SK-N-SH treated with all-trans-retinoic acid at 6 μM for 48 hours (cell line): ENCODE results near the gene PIH1D1.

ENCODE experiments used
- ATAC-seq: fragments of 200-7000 bp; cut with Tn5 transposase; 3 replicates; pipeline ENCODE4 v1.9.1; 2020; ENCODE audit warnings: mild to moderate bottlenecking, moderate library complexity
- ARNTL ChIP-seq: fragments of 450-650 bp; formaldehyde crosslinking; IDR thresholded peaks from 2 replicates; pipeline ENCODE4 v1.5.0; 2020; ENCODE audit warnings: low read depth, mild to moderate bottlenecking, moderate library complexity, borderline replicate concordance
- BACH2 ChIP-seq: fragments of 250-450 bp; sonication (Bioruptor Pico); IDR thresholded peaks from 2 replicates; pipeline ENCODE4 v1.9.0; 2021; ENCODE audit warnings: mild to moderate bottlenecking, borderline replicate concordance
- CSDC2 ChIP-seq: fragments of 250-450 bp; sonication (Bioruptor Pico); IDR thresholded peaks from 2 replicates; pipeline ENCODE4 v1.5.0; 2020; ENCODE audit warnings: mild to moderate bottlenecking, moderate library complexity
- ESRRG ChIP-seq: fragments of 250-450 bp; sonication (Bioruptor Pico); IDR thresholded peaks from 2 replicates; pipeline ENCODE4 v1.6.1; 2021; ENCODE audit warnings: mild to moderate bottlenecking
- GLIS3 ChIP-seq: fragments of 250-450 bp; sonication (Bioruptor Pico); IDR thresholded peaks from 2 replicates; pipeline ENCODE4 v1.5.0; 2020; ENCODE audit warnings: mild to moderate bottlenecking, moderate library complexity
- ISL1 ChIP-seq: fragments of 250-450 bp; sonication (Bioruptor Pico); IDR thresholded peaks from 2 replicates; pipeline ENCODE4 v2.1.2; 2022; ENCODE audit warnings: mild to moderate bottlenecking, moderate library complexity
- OSR1 ChIP-seq: fragments of 250-450 bp; sonication (Bioruptor Pico); IDR thresholded peaks from 2 replicates; pipeline ENCODE4 v1.8.0; 2022; ENCODE audit warnings: moderate library complexity, mild to moderate bottlenecking, inconsistent platforms
- PPARA ChIP-seq: fragments of 250-450 bp; sonication (Bioruptor Pico); IDR thresholded peaks from 2 replicates; pipeline ENCODE4 v1.5.0; 2020; ENCODE audit warnings: mild to moderate bottlenecking, borderline replicate concordance
- RARB ChIP-seq: fragments of 250-450 bp; sonication (Bioruptor Pico); IDR thresholded peaks from 2 replicates; pipeline ENCODE4 v1.8.0; 2021; ENCODE audit warnings: mild to moderate bottlenecking, moderate library complexity
- TCF4 ChIP-seq: fragments of 250-450 bp; sonication (Bioruptor Pico); IDR thresholded peaks from 2 replicates; pipeline ENCODE4 v1.8.0; 2021; ENCODE audit warnings: mild to moderate bottlenecking, moderate library complexity, borderline replicate concordance
- TOX ChIP-seq: fragments of 250-450 bp; sonication (Bioruptor Pico); IDR thresholded peaks from 2 replicates; pipeline ENCODE4 v1.8.0; 2021; ENCODE audit warnings: mild to moderate bottlenecking, moderate library complexity, borderline replicate concordance
- TSHZ2 ChIP-seq: fragments of 250-450 bp; sonication (Bioruptor Pico); IDR thresholded peaks from 2 replicates; pipeline ENCODE4 v1.5.0; 2020; ENCODE audit warnings: mild to moderate bottlenecking, moderate library complexity
- ZC3H10 ChIP-seq: fragments of 250-450 bp; sonication (Bioruptor Pico); IDR thresholded peaks from 2 replicates; pipeline ENCODE4 v1.5.1; 2021; ENCODE audit warnings: mild to moderate bottlenecking, moderate library complexity
- ZFP3 ChIP-seq: fragments of 250-450 bp; sonication (Bioruptor Pico); IDR thresholded peaks from 2 replicates; pipeline ENCODE4 v1.5.0; 2020; ENCODE audit warnings: mild to moderate bottlenecking, moderate library complexity
- ZFP30 ChIP-seq: fragments of 450-650 bp; formaldehyde crosslinking; IDR thresholded peaks from 2 replicates; pipeline ENCODE4 v1.5.0; 2022; ENCODE audit warnings: mild to moderate bottlenecking, moderate library complexity
- ZNF565 ChIP-seq: fragments of 450-650 bp; formaldehyde crosslinking; conservative IDR thresholded peaks from 2 replicates; pipeline ENCODE4 v1.5.0; 2020; ENCODE audit warnings: low read depth, mild to moderate bottlenecking, moderate library complexity
- ZNF70 ChIP-seq: fragments of 450-650 bp; formaldehyde crosslinking; IDR thresholded peaks from 2 replicates; pipeline ENCODE4 v1.5.0; 2020; ENCODE audit warnings: mild to moderate bottlenecking, moderate library complexity
- TF ChIP-seq, protein P1 (sequence below): fragments of 250-450 bp; sonication (Bioruptor Pico); IDR thresholded peaks from 2 replicates; pipeline ENCODE4 v1.5.1; 2021; ENCODE audit warnings: mild to moderate bottlenecking, moderate library complexity
- TF ChIP-seq, protein P2 (sequence below): fragments of 250-450 bp; sonication (Bioruptor Pico); IDR thresholded peaks from 2 replicates; pipeline ENCODE4 v1.8.0; 2021; ENCODE audit warnings: low read depth, mild to moderate bottlenecking, moderate library complexity, borderline replicate concordance
- TF ChIP-seq, protein P3 (sequence below): fragments of 250-450 bp; sonication (Bioruptor Pico); IDR thresholded peaks from 2 replicates; pipeline ENCODE4 v1.5.1; 2020; ENCODE audit warnings: low read depth, mild to moderate bottlenecking, moderate library complexity
- TF ChIP-seq, protein P4 (sequence below): fragments of 250-450 bp; sonication (Bioruptor Pico); IDR thresholded peaks from 2 replicates; pipeline ENCODE4 v1.8.0; 2020; ENCODE audit warnings: mild to moderate bottlenecking, moderate library complexity, borderline replicate concordance

PIH1D1 gene

GRCh38 chr19:49455773-49456172, 4.2 kb upstream of the PIH1D1 start (continued):
- TF ChIP-seq, protein P1, sequence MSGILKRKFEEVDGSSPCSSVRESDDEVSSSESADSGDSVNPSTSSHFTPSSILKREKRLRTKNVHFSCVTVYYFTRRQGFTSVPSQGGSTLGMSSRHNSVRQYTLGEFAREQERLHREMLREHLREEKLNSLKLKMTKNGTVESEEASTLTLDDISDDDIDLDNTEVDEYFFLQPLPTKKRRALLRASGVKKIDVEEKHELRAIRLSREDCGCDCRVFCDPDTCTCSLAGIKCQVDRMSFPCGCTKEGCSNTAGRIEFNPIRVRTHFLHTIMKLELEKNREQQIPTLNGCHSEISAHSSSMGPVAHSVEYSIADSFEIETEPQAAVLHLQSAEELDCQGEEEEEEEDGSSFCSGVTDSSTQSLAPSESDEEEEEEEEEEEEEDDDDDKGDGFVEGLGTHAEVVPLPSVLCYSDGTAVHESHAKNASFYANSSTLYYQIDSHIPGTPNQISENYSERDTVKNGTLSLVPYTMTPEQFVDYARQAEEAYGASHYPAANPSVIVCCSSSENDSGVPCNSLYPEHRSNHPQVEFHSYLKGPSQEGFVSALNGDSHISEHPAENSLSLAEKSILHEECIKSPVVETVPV (CRISPR knock-in tag), result no peak
- TF ChIP-seq ZFP30 (no peak), PPARA (no peak), TCF4 (CRISPR knock-in tag) (no peak), ISL1 (no peak), GLIS3 (no peak), RARB (no peak), ZFP3 (CRISPR knock-in tag) (no peak), ESRRG (no peak), OSR1 (CRISPR knock-in tag) (no peak)
- TF ChIP-seq, protein P2, sequence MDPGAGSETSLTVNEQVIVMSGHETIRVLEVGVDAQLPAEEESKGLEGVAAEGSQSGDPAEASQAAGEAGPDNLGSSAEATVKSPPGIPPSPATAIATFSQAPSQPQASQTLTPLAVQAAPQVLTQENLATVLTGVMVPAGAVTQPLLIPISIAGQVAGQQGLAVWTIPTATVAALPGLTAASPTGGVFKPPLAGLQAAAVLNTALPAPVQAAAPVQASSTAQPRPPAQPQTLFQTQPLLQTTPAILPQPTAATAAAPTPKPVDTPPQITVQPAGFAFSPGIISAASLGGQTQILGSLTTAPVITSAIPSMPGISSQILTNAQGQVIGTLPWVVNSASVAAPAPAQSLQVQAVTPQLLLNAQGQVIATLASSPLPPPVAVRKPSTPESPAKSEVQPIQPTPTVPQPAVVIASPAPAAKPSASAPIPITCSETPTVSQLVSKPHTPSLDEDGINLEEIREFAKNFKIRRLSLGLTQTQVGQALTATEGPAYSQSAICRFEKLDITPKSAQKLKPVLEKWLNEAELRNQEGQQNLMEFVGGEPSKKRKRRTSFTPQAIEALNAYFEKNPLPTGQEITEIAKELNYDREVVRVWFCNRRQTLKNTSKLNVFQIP (CRISPR knock-in tag), result no peak
- TF ChIP-seq, protein P3, sequence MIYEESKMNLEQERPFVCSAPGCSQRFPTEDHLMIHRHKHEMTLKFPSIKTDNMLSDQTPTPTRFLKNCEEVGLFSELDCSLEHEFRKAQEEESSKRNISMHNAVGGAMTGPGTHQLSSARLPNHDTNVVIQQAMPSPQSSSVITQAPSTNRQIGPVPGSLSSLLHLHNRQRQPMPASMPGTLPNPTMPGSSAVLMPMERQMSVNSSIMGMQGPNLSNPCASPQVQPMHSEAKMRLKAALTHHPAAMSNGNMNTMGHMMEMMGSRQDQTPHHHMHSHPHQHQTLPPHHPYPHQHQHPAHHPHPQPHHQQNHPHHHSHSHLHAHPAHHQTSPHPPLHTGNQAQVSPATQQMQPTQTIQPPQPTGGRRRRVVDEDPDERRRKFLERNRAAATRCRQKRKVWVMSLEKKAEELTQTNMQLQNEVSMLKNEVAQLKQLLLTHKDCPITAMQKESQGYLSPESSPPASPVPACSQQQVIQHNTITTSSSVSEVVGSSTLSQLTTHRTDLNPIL, result no peak

DNA sequence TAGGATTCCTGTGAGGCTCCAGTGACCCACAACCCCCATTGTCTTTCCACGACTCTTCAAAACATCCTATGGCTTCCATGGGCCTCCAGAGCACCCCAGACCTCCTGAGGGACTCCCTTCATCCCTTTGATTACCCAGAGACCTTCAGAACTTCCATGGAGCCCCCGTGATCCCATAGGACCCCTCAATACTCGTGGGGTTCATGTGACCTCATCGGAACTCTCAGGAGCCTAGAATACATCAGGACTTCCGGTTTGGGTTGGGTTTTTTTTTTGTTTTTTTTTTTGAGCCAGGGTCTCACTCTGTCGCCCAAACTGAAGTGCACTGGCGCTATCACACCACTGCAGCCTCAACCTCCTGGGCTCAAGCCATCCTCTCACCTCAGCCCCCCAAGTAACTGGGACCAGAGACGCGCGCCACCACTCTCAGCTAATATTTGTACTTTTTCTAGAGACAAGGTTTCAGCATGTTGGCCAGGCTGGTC, 2.2 kb upstream of the PIH1D1 start:
- ATAC-seq, result no peak
- TF ChIP-seq GLIS3 (no peak), ESRRG (no peak), TSHZ2 (CRISPR knock-in tag) (no peak), ZFP3 (CRISPR knock-in tag) (0 out of 2 replicates have a peak, but pooled peaks have one; percentile 19), ZC3H10 (CRISPR knock-in tag) (no peak)
- TF ChIP-seq, protein P1 (CRISPR knock-in tag), result no peak

DNA sequence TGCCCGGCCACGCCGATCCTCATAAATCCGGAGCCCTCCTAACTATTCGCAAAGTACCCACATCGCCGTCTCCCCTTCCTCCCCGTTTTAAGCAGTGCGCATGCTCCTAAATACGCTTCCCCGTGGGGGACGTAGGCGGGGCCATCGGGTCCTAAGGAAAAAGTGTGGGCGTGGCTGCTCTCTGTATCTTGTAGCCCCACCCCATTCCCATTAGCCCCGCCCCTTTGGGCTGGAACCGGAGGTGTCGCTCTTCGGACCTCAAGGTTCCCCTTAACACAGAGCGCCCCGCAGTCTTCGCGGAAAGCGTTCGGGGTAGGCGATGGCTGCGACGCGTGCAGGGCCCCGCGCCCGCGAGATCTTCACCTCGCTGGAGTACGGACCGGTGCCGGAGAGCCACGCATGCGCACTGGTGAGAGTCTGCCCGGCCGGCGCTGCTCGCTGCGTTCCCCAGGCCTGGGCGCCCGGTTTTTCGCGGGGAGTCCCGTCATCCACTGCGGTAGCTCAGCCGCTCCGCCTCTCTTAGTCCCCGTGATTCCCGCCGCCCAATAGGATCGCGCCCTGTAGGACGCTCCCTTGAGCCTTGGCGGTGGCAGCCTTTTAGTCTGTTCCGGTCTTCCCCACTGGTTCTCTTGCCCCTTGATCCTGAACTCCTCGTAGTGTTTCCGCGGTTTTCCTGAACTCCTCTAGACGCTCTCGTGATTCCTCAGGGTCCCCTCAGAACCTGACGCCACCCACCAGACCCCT, 1.6 kb upstream of the PIH1D1 start, which contains the start of gene ALDH16A1:
Gene ALDH16A1 (plus strand): TSS at position 213 of the 744 bp plus-strand sequence. CDS start 107 bp downstream, at position 320.
- peak; percentile 93 for ATAC-seq
- TF ChIP-seq, protein P1 (CRISPR knock-in tag), result no peak
- TF ChIP-seq ZC3H10 (CRISPR knock-in tag) (no peak), TOX (no peak), TCF4 (CRISPR knock-in tag) (no peak), CSDC2 (CRISPR knock-in tag) (no peak), ESRRG (0 out of 2 replicates have a peak, but pooled peaks have one; percentile 45), ZFP30 (no peak)

GRCh38 chr19:49450405-49450804, 1.2 kb downstream of the PIH1D1 start:
- ATAC-seq, result no peak
- TF ChIP-seq, protein P1 (CRISPR knock-in tag), result no peak
- TF ChIP-seq ZC3H10 (CRISPR knock-in tag) (no peak), ZNF70 (no peak), BACH2 (CRISPR knock-in tag) (no peak), TOX (no peak), ARNTL (CRISPR knock-in tag) (no peak), CSDC2 (CRISPR knock-in tag) (no peak), ZNF565 (no peak)
- TF ChIP-seq, protein P4, sequence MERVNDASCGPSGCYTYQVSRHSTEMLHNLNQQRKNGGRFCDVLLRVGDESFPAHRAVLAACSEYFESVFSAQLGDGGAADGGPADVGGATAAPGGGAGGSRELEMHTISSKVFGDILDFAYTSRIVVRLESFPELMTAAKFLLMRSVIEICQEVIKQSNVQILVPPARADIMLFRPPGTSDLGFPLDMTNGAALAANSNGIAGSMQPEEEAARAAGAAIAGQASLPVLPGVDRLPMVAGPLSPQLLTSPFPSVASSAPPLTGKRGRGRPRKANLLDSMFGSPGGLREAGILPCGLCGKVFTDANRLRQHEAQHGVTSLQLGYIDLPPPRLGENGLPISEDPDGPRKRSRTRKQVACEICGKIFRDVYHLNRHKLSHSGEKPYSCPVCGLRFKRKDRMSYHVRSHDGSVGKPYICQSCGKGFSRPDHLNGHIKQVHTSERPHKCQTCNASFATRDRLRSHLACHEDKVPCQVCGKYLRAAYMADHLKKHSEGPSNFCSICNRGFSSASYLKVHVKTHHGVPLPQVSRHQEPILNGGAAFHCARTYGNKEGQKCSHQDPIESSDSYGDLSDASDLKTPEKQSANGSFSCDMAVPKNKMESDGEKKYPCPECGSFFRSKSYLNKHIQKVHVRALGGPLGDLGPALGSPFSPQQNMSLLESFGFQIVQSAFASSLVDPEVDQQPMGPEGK (CRISPR knock-in tag), result no peak
